Astrocyte (in vitro differentiated cells and primary cell): Measurements from ENCODE around the gene SOX13.

ENCODE experiments used
- EZH2 ChIP-seq: IDR thresholded peaks from 2 replicates; pipeline ENCODE4 v1.6.1; 2012; ENCODE audit warnings: mild to moderate bottlenecking, low read length, inconsistent platforms; ENCODE audit not compliant: insufficient read depth
- TF ChIP-seq, protein P1 (sequence below): IDR thresholded peaks from 2 replicates; pipeline ENCODE4 v1.5.1; 2011; ENCODE audit warnings: low read depth, mild to moderate bottlenecking, inconsistent platforms, low read length, moderate library complexity; ENCODE audit not compliant: insufficient read depth

DNA sequence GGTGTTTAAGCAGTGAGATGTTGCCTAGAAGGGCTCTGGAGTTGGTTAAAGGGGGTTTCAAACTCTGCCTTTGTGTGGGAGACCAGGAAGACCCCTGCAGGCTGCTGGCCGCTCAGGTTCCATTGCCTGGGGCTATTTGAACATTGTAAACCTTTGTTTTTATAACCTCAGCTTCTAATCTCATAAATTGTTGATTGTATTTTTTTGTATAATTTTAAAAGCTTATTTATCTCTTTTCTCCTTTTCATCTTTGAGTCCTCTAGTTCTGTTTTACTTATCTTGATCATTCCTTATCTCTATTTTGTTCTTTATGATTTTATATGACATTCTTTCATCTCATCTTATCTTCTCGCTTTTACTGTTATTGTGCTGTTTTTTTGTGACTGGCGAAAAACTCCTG, 45.5 kb upstream of the SOX13 start:
- TF ChIP-seq, protein P1, sequence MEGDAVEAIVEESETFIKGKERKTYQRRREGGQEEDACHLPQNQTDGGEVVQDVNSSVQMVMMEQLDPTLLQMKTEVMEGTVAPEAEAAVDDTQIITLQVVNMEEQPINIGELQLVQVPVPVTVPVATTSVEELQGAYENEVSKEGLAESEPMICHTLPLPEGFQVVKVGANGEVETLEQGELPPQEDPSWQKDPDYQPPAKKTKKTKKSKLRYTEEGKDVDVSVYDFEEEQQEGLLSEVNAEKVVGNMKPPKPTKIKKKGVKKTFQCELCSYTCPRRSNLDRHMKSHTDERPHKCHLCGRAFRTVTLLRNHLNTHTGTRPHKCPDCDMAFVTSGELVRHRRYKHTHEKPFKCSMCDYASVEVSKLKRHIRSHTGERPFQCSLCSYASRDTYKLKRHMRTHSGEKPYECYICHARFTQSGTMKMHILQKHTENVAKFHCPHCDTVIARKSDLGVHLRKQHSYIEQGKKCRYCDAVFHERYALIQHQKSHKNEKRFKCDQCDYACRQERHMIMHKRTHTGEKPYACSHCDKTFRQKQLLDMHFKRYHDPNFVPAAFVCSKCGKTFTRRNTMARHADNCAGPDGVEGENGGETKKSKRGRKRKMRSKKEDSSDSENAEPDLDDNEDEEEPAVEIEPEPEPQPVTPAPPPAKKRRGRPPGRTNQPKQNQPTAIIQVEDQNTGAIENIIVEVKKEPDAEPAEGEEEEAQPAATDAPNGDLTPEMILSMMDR, result no peak
- no peak for TF ChIP-seq EZH2
